OCI-LY1 (cell line): ENCODE data around the gene CEP20.

Experiments
- EZH2 ChIP-seq: fragments of 200-600 bp; sonication (generic), shearing (Covaris generic); IDR thresholded peaks from 2 replicates; pipeline ENCODE4 v1.8.0; 2017; ENCODE audit warnings: borderline replicate concordance, mixed run types, mild to moderate bottlenecking, antibody characterized with exemption, low read length, moderate library complexity, mixed read lengths
- TF ChIP-seq, protein P1 (sequence below): fragments of 200-600 bp; sonication (generic), shearing (Covaris generic); IDR thresholded peaks from 2 replicates; pipeline ENCODE4 v1.5.1; 2017; ENCODE audit warnings: mild to moderate bottlenecking, antibody characterized with exemption, low read length, moderate library complexity, mixed read lengths

- TF ChIP-seq, protein P1, sequence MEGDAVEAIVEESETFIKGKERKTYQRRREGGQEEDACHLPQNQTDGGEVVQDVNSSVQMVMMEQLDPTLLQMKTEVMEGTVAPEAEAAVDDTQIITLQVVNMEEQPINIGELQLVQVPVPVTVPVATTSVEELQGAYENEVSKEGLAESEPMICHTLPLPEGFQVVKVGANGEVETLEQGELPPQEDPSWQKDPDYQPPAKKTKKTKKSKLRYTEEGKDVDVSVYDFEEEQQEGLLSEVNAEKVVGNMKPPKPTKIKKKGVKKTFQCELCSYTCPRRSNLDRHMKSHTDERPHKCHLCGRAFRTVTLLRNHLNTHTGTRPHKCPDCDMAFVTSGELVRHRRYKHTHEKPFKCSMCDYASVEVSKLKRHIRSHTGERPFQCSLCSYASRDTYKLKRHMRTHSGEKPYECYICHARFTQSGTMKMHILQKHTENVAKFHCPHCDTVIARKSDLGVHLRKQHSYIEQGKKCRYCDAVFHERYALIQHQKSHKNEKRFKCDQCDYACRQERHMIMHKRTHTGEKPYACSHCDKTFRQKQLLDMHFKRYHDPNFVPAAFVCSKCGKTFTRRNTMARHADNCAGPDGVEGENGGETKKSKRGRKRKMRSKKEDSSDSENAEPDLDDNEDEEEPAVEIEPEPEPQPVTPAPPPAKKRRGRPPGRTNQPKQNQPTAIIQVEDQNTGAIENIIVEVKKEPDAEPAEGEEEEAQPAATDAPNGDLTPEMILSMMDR: no peak
- TF ChIP-seq EZH2: no peak
Observed at GRCh38 chr16:15830832-15831451, 57.5 kb downstream of the CEP20 start.
